ENCODE measurements around the gene SPECC1L. TPM values are rescaled to one million over a fixed set of nuclear protein-coding genes. Genes with fewer than 3 reads are reported as not detected.
"Not testable (repeated sequence)": the region's sequence is repeated elsewhere in the genome, so short reads cannot be mapped to it uniquely, and the experiment has no call there.

SPECC1L gene, protein sequence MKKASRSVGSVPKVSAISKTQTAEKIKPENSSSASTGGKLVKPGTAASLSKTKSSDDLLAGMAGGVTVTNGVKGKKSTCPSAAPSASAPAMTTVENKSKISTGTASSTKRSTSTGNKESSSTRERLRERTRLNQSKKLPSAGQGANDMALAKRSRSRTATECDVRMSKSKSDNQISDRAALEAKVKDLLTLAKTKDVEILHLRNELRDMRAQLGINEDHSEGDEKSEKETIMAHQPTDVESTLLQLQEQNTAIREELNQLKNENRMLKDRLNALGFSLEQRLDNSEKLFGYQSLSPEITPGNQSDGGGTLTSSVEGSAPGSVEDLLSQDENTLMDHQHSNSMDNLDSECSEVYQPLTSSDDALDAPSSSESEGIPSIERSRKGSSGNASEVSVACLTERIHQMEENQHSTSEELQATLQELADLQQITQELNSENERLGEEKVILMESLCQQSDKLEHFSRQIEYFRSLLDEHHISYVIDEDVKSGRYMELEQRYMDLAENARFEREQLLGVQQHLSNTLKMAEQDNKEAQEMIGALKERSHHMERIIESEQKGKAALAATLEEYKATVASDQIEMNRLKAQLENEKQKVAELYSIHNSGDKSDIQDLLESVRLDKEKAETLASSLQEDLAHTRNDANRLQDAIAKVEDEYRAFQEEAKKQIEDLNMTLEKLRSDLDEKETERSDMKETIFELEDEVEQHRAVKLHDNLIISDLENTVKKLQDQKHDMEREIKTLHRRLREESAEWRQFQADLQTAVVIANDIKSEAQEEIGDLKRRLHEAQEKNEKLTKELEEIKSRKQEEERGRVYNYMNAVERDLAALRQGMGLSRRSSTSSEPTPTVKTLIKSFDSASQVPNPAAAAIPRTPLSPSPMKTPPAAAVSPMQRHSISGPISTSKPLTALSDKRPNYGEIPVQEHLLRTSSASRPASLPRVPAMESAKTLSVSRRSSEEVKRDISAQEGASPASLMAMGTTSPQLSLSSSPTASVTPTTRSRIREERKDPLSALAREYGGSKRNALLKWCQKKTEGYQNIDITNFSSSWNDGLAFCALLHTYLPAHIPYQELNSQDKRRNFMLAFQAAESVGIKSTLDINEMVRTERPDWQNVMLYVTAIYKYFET
- total RNA-seq = 10 to 100 TPM; 32.7 to 38.9 TPM

DNA sequence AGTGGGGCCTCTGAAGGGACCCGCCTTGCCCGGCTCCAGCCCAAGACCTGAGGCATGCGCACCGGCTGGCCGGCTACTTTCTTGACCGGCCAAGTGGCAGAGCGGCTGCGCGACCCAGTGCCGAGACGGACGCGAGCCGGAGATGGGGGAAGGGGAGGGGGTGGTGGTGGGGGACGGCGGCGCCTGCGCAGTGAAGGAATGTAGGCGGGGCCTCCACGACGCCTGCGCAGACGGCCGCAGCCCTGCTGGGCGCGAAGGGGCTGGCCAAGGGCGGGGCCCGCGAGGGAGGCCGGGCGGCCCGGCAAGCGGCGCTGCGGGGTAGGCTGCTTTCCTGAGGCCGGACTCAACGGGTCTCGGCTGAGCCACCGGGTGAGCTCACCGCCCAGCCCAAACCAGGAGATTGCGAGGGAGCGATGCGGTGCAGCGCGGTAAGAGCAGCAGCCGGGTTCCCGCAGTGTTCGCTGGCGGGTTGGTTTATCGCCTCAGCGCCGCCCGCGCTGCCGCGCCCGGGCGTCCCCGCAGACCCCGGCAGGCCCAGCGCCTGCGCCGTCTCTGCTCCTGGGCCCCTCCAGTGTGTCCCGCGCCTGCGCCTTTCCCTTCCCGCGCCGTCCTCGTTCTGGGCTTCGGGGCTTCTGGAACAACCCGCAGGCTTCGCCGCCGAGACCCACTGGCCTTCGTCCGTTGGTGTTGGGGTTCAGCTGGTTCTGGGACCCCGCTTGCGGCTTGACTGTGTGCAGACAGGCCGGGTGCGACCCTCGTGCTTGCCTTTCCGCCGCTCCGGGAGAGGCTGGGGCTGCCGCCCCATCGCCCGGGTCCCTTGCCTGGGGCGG lies at the start of gene SPECC1L:
Gene SPECC1L, plus strand, starts transcription at position 276 of the 830 bp plus-strand sequence. CDS start 31,401 bp downstream, outside the sequence.
- H3K27ac Mint-ChIP-seq = peak within 1 kb of the TSS; percentile 93 to 95
- peaks cover 0 to 6% of the 10 kb centered on the region in 2 donors for H3K36me3 Mint-ChIP-seq
- peak; percentile 90 to 92 for ATAC-seq
- DNase-seq (ENCODE audit: low spot score in 2 of 2) = peak; percentile 94 to 96
- no peaks in the 10 kb centered on the region for H3K9me3 Mint-ChIP-seq

DNA sequence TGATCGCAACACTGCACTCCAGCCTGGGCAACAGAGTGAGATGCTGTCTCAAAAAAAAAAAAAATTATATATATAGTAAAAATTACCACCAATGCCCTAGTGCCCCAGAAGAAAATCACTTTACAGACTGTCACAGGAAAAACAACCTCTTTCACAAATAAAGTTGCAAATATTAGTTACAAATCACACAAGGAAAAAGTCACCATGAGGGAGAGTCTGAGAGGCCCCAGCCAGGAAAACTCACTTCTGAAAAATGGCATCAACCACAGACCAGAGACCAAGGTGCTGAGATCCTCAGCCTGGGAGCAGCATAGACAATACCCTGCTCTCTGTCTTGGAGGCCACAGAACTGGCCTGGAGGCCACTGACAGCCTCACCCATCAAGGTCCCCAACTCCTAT lies 46.2 kb upstream of the SPECC1L start:
- DNase-seq (ENCODE audit: low spot score in 2 of 2) (no peak), ATAC-seq (no peak)
- Mint-ChIP-seq H3K27ac (no peak overlapping the region), H3K9me3 (no peaks in the 10 kb centered on the region), H3K36me3 (no peaks in the 10 kb centered on the region)

DNA sequence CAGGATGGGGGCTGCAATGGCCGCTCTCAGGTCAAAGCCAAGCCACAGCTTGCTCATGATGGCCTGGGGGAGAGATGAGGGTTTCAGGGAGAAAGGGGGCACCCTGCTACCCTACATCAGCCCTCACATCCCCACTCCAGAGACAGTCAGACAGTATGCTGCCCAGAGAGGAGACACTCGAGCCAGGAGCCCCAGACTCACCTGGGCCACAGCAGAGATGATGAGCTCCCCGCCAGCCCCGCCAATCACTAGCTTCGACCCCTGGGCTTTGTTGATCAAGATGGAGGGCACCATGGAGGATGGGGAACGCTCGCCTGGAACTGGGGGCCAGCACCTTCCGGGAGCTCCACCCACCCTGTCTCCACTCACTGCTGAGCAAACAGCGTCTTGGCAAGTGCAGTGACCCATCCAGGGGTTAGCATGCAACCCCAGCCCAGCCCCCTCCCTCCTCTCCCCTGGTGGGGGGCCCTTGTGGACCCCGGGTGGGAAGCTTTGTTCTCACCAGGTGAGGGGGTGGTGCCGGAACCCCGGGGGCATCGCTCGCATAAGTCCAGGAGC lies 45.5 kb upstream of the SPECC1L start:
- no peak overlapping the region for H3K27ac Mint-ChIP-seq
- DNase-seq (ENCODE audit: low spot score in 2 of 2) (no peak), ATAC-seq (no peak)
- H3K9me3 Mint-ChIP-seq = no peaks in the 10 kb centered on the region
- H3K36me3 Mint-ChIP-seq = no peaks in the 10 kb centered on the region

DNA sequence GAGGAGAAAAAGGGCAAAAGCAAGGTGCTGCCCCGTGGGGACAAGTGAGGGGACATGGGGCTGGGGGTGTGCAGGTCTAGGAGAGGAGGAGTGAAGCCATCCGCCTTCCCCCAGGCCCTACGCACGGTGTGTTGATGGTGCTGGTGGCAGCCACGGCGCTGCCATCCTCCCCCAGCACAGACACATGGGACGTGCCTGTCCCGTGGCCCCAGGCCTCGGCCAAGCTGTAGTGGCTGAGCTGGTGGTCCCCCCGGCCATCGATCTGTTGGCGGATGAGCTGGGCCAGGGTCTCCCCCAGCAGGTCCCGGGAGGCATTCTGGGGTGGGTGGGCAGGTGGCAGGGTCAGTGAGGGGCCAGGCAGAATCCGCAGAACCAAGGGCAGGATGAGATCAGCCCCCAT lies 44.7 kb upstream of the SPECC1L start:
- Mint-ChIP-seq H3K36me3 (no peaks in the 10 kb centered on the region), H3K9me3 (no peaks in the 10 kb centered on the region), H3K27ac (peak overlapping the region in 1 of 2 donors; percentile 44)
- no peak for ATAC-seq
- no peak for DNase-seq (ENCODE audit: low spot score in 2 of 2)

DNA sequence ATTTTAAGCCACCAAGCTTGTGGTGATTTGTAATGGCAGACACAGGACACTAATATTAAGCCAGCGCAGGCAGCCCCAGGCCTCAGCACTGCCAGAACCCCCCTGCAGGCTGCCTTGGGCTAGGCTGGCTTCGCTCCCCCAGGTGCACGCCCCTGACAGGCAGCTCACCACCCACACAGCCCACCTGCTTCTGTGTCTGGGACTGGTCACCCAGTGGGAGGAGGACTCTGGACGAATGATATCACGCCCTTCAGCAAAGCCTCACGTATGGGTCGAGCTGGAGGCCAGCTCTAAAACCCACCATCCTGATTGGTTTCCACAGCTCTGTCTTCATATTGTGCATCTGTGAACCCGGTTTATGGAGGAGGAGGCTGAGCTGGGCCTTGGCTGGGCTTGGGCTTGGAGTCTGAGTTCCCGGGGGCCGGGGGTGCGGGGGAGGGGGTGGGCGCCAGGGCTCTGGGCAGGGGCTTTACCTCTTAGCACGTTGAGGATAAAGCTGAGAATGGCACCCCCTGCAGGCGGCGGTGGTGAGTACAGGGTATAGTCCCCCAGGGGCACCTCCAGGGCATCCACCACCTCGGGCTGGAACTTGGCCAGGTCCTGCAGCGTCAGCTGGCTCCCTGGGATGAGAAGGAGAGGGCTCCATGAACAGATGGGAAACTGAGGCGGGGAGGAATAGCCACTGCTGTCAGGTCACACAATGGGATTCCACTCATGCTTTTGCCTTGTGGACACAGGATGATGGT lies 39.5 kb upstream of the SPECC1L start:
- DNase-seq (ENCODE audit: low spot score in 2 of 2) (peak in 1 of 2 donors; percentile 78), ATAC-seq (peak; percentile 79 to 86)
- Mint-ChIP-seq H3K27ac (peak overlapping the region in 1 of 2 donors; percentile 68), H3K36me3 (no peaks in the 10 kb centered on the region), H3K9me3 (no peaks in the 10 kb centered on the region)

DNA sequence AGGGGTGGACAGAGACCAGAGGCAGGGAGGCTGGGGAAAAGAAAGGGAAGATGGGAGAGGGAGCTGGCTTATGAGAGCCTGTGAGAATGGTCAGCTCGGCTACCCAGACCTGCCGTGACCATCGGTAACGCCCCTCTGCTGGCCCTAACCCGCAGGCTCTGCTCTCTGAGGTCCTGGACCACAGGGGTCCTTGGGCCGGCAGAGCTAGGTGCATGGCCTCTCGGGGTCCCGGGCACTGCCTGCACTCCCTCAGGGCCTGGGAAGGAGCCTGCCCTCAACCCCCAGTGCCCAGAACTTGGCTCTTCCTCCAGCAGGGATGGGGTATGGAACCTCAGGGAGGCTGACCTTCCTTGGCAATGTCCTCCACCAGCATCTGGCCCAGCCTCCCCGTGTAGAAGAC lies 38.9 kb upstream of the SPECC1L start:
- no peaks in the 10 kb centered on the region for H3K9me3 Mint-ChIP-seq
- ATAC-seq (no peak), DNase-seq (ENCODE audit: low spot score in 2 of 2) (no peak)
- H3K27ac Mint-ChIP-seq = no peak overlapping the region
- H3K36me3 Mint-ChIP-seq = no peaks in the 10 kb centered on the region

DNA sequence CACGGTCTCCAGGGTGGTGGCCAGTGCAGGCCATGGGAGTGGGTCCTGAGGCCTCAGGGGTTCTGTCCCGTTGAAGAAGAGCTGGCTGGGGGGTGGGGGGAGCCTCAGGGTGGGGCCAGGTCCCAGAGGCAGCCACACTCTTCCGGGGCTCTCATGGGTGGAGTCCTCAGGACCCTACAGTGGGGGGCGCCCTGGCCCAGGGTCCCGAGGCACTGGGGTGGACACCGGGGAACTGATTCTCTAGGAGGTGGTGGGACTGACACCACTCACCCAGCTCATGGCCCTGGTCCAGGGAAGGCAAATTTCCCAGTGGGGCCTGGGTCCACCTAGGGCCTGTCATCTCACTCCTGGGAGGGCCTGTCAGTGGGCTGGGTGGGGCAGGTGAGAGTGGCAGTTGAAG lies 38.5 kb upstream of the SPECC1L start:
- Mint-ChIP-seq H3K27ac (no peak overlapping the region), H3K36me3 (no peaks in the 10 kb centered on the region), H3K9me3 (no peaks in the 10 kb centered on the region)
- ATAC-seq = no peak
- no peak for DNase-seq (ENCODE audit: low spot score in 2 of 2)

DNA sequence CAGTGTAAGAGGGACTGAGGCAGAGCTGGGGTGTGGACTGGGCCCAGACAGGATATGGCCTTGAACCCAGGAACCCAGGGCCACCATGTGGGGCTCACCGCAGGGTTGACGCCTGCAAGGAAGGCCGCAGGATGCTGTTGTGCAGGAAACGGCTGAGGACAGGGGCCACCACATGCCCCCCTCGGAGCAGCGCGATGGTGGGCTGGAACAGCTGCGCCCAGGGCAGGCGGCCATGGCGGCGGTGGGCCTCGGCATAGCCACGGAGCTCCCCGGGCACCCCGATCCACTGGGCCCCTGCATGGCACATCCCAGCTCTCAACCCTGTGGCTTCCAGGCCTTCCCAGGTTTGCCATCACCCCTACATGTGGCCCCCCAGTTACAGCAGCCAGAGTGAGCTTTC lies 37.9 kb upstream of the SPECC1L start:
- no peak overlapping the region for H3K27ac Mint-ChIP-seq
- DNase-seq (ENCODE audit: low spot score in 2 of 2) (no peak), ATAC-seq (no peak)
- no peaks in the 10 kb centered on the region for H3K36me3 Mint-ChIP-seq
- H3K9me3 Mint-ChIP-seq = no peaks in the 10 kb centered on the region

DNA sequence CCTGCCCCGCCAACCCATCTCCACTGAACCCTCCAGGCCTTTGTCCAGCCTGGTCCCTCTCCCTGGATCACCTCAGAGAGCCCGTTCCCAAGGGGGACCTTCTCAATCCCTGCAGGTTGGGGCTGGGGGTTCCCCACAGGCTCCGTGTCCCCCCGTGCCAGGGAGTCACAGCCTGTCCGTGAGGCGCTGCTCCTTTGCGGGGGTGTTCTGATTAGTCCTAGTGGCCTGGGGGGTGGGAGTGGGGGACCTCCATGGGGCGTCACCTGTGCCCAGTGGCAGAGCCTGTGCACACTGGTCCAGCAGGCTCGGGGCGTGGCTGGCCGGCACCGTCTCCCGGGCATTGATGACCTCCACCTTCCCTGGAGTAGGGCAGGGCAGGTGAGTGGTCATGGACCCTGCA lies 37.4 kb upstream of the SPECC1L start:
- Mint-ChIP-seq H3K36me3 (no peaks in the 10 kb centered on the region), H3K9me3 (no peaks in the 10 kb centered on the region), H3K27ac (no peak overlapping the region)
- no peak for DNase-seq (ENCODE audit: low spot score in 2 of 2)
- ATAC-seq = no peak

DNA sequence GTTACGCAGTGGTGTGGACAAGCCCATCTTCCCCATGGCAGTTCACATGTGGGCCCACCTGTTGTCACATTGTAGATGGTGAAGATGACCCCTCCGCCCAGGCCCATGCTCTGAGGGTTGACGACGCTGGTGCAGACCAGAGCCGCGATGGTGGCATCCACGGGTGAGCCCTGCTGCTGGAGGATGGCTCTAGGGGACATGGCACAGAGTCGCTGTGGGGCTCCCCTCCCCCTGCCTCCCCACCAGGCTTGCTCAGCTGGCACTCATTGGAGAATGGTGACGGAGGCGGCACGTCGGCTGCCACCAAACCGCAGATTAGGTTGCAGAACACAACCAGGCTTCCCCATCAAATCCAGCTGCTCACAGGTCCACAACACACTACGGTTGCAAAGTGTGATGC lies 36.8 kb upstream of the SPECC1L start:
- ATAC-seq (no peak), DNase-seq (ENCODE audit: low spot score in 2 of 2) (no peak)
- Mint-ChIP-seq H3K27ac (peak overlapping the region in 1 of 2 donors; percentile 35), H3K36me3 (no peaks in the 10 kb centered on the region), H3K9me3 (no peaks in the 10 kb centered on the region)

DNA sequence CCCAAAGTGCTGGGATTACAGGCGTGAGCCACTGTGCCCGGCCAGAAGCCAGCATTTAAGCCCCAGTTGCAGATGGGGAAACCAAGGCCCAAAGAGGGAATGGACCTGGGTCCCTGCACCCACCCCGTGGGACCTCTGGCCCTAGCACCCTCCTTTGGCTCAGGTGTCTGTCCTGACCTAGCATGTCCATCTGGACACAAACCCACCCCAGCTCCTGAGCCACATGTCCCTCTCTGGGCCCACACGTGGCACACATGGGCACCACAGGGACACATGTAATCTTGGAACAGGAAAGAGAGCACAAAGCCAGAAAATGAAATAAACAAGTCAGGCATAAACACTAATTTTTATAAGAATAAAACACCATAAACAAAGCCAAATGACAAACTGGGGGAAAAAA lies 35.3 kb upstream of the SPECC1L start:
- Mint-ChIP-seq H3K9me3 (no peaks in the 10 kb centered on the region), H3K36me3 (no peaks in the 10 kb centered on the region), H3K27ac (peak overlapping the region in 1 of 2 donors; percentile 79)
- ATAC-seq (no peak), DNase-seq (ENCODE audit: low spot score in 2 of 2) (no peak)

DNA sequence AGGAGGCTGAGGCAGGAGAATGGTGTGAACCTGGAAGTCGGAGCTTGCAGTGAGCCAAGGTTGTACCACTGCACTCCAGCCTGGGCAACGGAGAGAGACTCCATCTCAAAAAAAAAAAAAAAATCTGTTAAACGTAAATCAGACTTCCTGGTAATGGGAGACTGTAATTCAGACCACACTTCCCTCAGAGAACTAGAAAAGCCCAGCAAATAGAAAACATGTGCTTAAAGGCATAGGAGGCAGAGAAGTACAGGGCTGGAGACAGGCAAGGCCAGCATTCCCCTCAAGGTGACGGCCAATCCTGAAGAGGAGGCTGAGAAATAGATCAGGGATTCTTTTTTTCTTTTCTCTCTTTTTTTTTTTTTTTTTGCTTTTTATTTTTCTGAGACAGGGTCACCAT lies 34.0 kb upstream of the SPECC1L start:
- no peak for ATAC-seq
- Mint-ChIP-seq H3K36me3 (no peaks in the 10 kb centered on the region), H3K27ac (no peak overlapping the region), H3K9me3 (no peaks in the 10 kb centered on the region)
- DNase-seq (ENCODE audit: low spot score in 2 of 2) = no peak

DNA sequence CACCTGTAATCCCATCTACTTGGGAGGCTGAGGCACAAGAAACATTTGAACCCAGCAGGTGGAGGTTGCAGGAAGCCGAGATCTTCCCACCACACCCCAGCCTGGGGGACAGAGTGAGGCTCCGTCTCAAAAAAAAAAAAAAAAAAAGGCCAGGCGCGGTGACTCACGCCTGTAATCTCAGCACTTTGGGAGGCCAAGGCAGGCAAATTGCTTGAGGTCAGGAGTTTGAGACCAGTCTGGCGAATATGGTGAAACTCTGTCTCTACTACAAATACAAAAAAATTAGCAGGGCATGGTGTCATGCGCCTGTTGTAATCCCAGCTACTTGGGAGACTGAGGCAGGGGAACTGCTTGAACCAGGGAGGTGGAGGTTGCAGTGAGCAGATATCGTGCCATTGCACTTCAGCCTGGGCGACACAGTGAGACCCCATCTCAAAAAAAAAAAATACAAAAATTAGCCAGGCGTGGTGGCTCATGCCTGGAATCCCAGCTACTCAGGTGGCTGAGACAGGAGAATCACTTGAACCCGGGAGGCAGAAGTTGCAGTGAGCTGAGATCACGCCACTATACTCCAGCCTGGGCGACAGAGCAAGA lies 32.4 kb upstream of the SPECC1L start:
- H3K9me3 Mint-ChIP-seq; H3K36me3 Mint-ChIP-seq; ATAC-seq; DNase-seq (ENCODE audit: low spot score in 2 of 2); H3K27ac Mint-ChIP-seq: not testable (repeated sequence)

DNA sequence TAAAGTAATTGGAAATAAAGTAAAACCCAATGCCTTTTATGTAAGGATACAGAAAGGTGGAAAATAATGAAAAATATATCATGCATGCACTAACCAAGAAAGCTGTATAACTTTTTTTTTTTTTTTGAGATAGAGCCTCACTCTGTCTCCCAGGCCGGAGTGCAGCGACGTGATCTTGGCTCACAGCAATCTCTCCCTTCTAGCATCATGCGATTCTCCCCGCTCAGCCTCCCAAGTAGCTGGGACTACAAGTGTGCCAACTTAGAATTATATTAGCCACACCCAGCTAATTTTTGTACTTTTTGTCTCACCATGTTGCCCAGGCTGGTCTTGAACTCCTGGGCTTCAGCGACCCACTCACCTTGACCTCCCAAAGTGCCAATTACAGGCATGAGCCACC lies 30.2 kb upstream of the SPECC1L start:
- no peak for ATAC-seq
- H3K27ac Mint-ChIP-seq = peak overlapping the region in 1 of 2 donors; percentile 30
- H3K9me3 Mint-ChIP-seq = no peaks in the 10 kb centered on the region
- no peak for DNase-seq (ENCODE audit: low spot score in 2 of 2)
- no peaks in the 10 kb centered on the region for H3K36me3 Mint-ChIP-seq

All from activated naive CD4-positive, alpha-beta T cell treated with anti-CD3 and anti-CD28 coated beads, Interleukin-2, amount 50 U/mL, for 72 hours (primary cell).